AG10803 (cell line): ENCODE measurements around the gene NFKBIZ.

Experiments
- DNase-seq: peaks from one replicate; pipeline ENCODE4 v3.0.0; 2010; ENCODE audit warnings: low read depth
- H3K4me3 ChIP-seq: 2 replicates; pipeline ENCODE4 v1.5.1; 2011; ENCODE audit warnings: mild to moderate bottlenecking, low read length, control low read depth
- TF ChIP-seq, protein P1 (sequence below): conservative IDR thresholded peaks from 2 replicates; pipeline ENCODE4 v1.5.1; 2011; ENCODE audit warnings: mild to moderate bottlenecking, low read length, control low read depth, inconsistent platforms

NFKBIZ gene

DNA sequence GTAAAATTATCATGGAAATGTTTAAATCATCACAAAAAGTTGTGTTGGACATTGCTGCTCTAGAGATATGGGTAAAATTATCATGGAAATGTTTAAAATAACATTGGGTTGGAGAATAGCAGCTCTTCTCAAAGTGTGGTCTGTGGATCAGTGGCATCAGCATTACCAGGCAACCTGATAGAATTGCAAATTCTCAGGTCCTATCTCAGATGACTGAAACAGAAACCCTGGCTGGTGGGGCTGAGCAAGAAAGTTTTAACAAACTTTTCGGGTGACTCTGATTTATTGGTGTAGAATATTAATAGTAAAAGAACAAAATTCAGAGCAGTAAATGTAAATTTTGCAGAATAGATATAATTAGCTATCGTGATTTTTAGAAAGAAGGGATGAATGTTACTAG is 41.4 kb upstream of the NFKBIZ start:
- DNase-seq = no peak
- no peak overlapping the region for H3K4me3 ChIP-seq
- TF ChIP-seq, protein P1, sequence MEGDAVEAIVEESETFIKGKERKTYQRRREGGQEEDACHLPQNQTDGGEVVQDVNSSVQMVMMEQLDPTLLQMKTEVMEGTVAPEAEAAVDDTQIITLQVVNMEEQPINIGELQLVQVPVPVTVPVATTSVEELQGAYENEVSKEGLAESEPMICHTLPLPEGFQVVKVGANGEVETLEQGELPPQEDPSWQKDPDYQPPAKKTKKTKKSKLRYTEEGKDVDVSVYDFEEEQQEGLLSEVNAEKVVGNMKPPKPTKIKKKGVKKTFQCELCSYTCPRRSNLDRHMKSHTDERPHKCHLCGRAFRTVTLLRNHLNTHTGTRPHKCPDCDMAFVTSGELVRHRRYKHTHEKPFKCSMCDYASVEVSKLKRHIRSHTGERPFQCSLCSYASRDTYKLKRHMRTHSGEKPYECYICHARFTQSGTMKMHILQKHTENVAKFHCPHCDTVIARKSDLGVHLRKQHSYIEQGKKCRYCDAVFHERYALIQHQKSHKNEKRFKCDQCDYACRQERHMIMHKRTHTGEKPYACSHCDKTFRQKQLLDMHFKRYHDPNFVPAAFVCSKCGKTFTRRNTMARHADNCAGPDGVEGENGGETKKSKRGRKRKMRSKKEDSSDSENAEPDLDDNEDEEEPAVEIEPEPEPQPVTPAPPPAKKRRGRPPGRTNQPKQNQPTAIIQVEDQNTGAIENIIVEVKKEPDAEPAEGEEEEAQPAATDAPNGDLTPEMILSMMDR = no peak

DNA sequence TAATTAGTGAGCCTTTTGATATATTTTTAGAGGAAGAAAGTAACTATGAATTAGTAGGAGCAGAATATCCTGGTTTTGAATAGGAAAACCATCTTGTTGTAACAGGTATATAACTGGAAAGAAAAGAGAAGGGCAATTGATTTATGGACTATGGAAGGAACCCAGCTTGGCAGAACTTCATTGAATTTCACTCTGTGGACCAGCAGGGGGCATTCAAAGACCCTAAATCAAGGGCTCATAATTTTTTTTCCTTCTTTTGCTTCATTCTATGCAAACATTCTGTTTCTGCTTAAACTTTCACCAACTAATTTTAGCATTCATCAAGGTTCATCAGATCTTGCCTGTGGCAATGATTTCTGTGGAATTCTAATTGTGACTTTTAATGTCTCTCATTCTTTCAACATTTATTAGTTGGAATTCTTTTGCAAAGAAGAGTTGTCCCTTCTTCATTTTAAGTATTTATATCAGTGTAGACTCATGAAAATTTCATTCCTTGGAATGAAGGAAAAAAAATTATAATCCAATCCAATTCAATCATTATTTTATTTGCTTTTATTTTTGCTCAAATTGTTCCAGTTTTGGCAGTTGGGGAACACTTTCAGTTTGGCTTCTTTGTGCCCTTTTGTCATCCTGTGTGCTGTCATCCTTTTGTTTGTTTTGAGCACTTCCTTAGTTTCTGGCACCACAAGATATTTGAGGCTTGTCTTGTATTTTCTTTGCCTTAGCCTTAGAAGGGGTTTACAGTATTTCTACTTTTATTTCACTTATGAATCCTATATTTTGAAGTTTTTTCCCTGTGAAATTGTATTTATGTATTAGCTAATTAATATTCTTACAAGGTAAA is 39.9 kb upstream of the NFKBIZ start:
- DNase-seq = peak; percentile 38
- H3K4me3 ChIP-seq = no peak overlapping the region
- TF ChIP-seq, protein P1 = peak; percentile 65

DNA sequence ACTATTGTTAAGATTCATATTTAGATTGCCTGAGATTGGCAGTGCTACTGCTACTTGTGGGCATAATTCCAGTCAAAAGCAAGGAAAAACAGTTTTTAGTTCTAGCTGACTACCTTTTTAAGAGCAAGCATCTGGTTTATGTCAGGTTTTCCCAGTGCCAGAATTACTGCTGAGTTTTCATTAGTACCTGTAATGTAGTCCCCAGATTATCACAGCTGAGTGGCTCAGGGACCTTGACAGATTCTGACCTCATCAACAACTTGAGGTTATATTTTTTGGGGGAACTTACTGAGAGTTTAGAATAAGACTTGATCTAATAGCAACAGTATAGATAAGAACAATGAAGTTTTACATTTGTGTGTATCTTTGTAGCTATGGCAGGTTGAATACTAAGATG is 39.3 kb upstream of the NFKBIZ start:
- no peak overlapping the region for H3K4me3 ChIP-seq
- TF ChIP-seq, protein P1 = no peak
- DNase-seq = no peak

DNA sequence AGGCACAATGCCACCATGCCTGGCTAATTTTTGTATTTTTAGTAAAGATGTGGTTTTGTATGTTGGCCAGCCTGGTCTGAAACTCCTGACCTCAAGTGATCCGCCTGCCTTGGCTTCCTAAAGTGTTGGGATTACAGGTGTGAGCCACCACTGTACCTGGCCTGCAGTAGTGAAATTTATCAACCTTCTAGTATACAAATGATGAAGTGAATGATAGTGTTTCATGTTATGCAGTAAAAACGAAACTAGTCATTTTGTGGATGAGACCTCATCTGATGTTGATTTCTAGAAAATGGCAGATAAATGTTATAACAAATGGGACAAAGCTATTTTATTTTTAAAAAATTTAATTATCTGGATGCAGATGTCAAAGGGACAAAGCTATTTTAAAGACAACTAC is 37.4 kb upstream of the NFKBIZ start:
- no peak for DNase-seq
- TF ChIP-seq, protein P1 = no peak
- no peak overlapping the region for H3K4me3 ChIP-seq

- no peak overlapping the region for H3K4me3 ChIP-seq
- TF ChIP-seq, protein P1 = no peak
- DNase-seq = no peak
Observed at GRCh38 chr3:101812895-101813294, 36.4 kb upstream of the NFKBIZ start.

DNA sequence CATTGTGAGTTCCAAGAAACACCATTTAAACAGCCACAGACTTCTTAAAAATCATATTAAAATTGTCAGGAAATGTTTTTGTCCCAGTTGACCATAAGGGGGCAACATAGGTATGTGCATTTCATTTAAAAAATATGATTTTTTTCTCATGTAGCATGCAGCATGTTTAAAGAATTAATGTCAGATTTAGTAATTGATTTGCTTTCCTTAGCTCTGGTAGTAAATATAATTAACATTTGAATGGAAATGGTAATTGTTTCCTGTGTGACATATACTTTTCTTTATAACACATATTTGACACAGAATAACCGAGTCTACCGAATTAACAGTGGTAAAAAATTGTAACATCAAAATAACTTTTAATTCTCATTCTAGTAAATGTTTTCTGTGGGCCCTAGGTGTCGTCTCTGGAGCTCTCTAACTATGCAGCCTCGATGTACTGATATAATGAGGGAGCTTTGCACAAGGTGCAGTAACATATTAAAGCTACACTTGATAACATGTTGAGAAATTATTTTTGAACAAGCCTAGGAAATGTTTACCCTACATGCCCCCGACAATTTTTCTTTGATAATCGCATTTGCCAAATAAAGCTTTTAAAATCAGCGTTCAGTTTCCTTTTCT is 35.4 kb upstream of the NFKBIZ start:
- DNase-seq = peak; percentile 45
- no peak overlapping the region for H3K4me3 ChIP-seq
- TF ChIP-seq, protein P1 = peak; percentile 67

GRCh38 chr3:101814835-101815234 is 34.5 kb upstream of the NFKBIZ start:
- no peak for DNase-seq
- H3K4me3 ChIP-seq = no peak overlapping the region
- TF ChIP-seq, protein P1 = no peak
